Activated CD8-positive, alpha-beta T cell treated with anti-CD3 and anti-CD28 coated beads, Interleukin-2, amount 10 ng/mL, durations not matched to agents 7 days and 5 days (primary cell): ENCODE results near the gene POLR2H. TPM values are rescaled to one million over a fixed set of nuclear protein-coding genes. Genes with fewer than 3 reads are reported as not detected.

Experiments
- ATAC-seq: fragments of 150-1000 bp; cut with Tn5 transposase; one replicate; pipeline ENCODE4 v1.10.0; 2021; ENCODE audit warnings: moderate library complexity
- CTCF ChIA-PET: fragments of 350-600 bp; sonication (Branson Sonifier 250); formaldehyde crosslinking; loops from one replicate; lab custom pipeline; 2021; ENCODE audit warnings: antibody characterized with exemption; lab: Charles Lee
- POLR2A ChIA-PET: fragments of 350-600 bp; sonication (Branson Sonifier 250); formaldehyde crosslinking; loops from one replicate; lab custom pipeline; 2021; ENCODE audit warnings: antibody characterized with exemption; lab: Charles Lee
- DNase-seq: peaks from one replicate; pipeline ENCODE4 v3.0.0-alpha.2; 2020
- H3K27ac Mint-ChIP-seq: one replicate; pipeline ENCODE4 v1.8.0; 2021; ENCODE audit warnings: mild to moderate bottlenecking, mixed read lengths
- H3K27me3 Mint-ChIP-seq: one replicate; pipeline ENCODE4 v1.8.0; 2021; ENCODE audit warnings: low read depth, mixed read lengths
- H3K36me3 Mint-ChIP-seq: one replicate; pipeline ENCODE4 v1.8.0; 2021; ENCODE audit warnings: low read depth, mixed read lengths
- H3K4me1 Mint-ChIP-seq: one replicate; pipeline ENCODE4 v1.8.0; 2021; ENCODE audit warnings: low read depth, mixed read lengths
- H3K4me3 Mint-ChIP-seq: one replicate; pipeline ENCODE4 v1.8.0; 2021; ENCODE audit warnings: mild to moderate bottlenecking, mixed read lengths
- H3K9me3 Mint-ChIP-seq: one replicate; pipeline ENCODE4 v1.8.0; 2022; ENCODE audit warnings: mixed read lengths; ENCODE audit not compliant: insufficient read depth
- total RNA-seq, 2 experiments: library from RNA; stranded (reverse); gene quantifications; one replicate each; pipeline ENCODE4 v1.2.3, GENCODE V29; 2021

Gene POLR2H
- total RNA-seq, 2 experiments from 2014 or later = 101 to 103 TPM

GRCh38 chr3:184377882-184378445 is 16.5 kb downstream of the POLR2H start, which contains the start of gene THPO:
Gene THPO (minus strand): TSS chr3:184378207. CDS start chr3:184376259, 1,948 bp downstream.
- Mint-ChIP-seq H3K4me3 (no peak within 1 kb of the TSS), H3K27me3 (peaks cover 55% of the 10 kb centered on the region), H3K9me3 (no peaks in the 10 kb centered on the region), H3K4me1 (peaks cover 3% of the 10 kb centered on the region), H3K27ac (no peak within 1 kb of the TSS), H3K36me3 (no peaks in the 10 kb centered on the region)
- CTCF ChIA-PET = no interaction called here
- DNase-seq (no peak), ATAC-seq (no peak)
- POLR2A ChIA-PET = no interaction called here

- no peak for DNase-seq
- H3K4me3 Mint-ChIP-seq = no peak overlapping the region
- CTCF ChIA-PET = no interaction called here
- no peak for ATAC-seq
- POLR2A ChIA-PET = interaction anchor here (0.5 kb wide), 1 partner anchor 60 kb away, joined by 3 read pairs; no protein-coding TSS in a partner anchor
- peaks cover 3% of the 10 kb centered on the region for H3K4me1 Mint-ChIP-seq
- H3K27me3 Mint-ChIP-seq = peaks cover 55% of the 10 kb centered on the region
- H3K9me3 Mint-ChIP-seq = no peaks in the 10 kb centered on the region
- no peak overlapping the region for H3K27ac Mint-ChIP-seq
- no peaks in the 10 kb centered on the region for H3K36me3 Mint-ChIP-seq
Observed at GRCh38 chr3:184378651-184379357, 17.3 kb downstream of the POLR2H start.

- CTCF ChIA-PET = no interaction called here
Observed at GRCh38 chr3:184379358-184380184, 18.1 kb downstream of the POLR2H start, which contains the start of gene CHRD. Gene CHRD (plus strand): TSS chr3:184380054. CDS start chr3:184380319, 265 bp downstream.

GRCh38 chr3:184380185-184380626 is 18.7 kb downstream of the POLR2H start:
- H3K9me3 Mint-ChIP-seq = no peaks in the 10 kb centered on the region
- H3K36me3 Mint-ChIP-seq = no peaks in the 10 kb centered on the region
- ATAC-seq (peak; percentile 38), DNase-seq (no peak)
- ChIA-PET POLR2A (no interaction called here), CTCF (interaction anchor here (2.5 kb wide), 1 partner anchor 8 kb away, joined by 11 read pairs; no protein-coding TSS in a partner anchor)
- H3K4me1 Mint-ChIP-seq = peaks cover 3% of the 10 kb centered on the region
- no peak overlapping the region for H3K4me3 Mint-ChIP-seq
- peaks cover 52% of the 10 kb centered on the region for H3K27me3 Mint-ChIP-seq
- no peak overlapping the region for H3K27ac Mint-ChIP-seq

More at GRCh38 chr3:184379358-184380184, 18.1 kb downstream of the POLR2H start, which contains the start of gene CHRD:
- Mint-ChIP-seq H3K27me3 (peaks cover 52% of the 10 kb centered on the region), H3K9me3 (no peaks in the 10 kb centered on the region), H3K4me1 (peaks cover 3% of the 10 kb centered on the region), H3K4me3 (peak within 1 kb of the TSS; percentile 13), H3K27ac (no peak within 1 kb of the TSS), H3K36me3 (no peaks in the 10 kb centered on the region)
- POLR2A ChIA-PET = interaction anchor here (0.5 kb wide), 1 partner anchor 59 kb away, joined by 3 read pairs; no protein-coding TSS in a partner anchor
- ATAC-seq (no peak), DNase-seq (no peak)

- DNase-seq = no peak
- CTCF ChIA-PET = interaction anchor here (0.7 to 2.5 kb wide), 2 partner anchors 9 to 133 kb away, joined by 4 to 11 read pairs; no protein-coding TSS in a partner anchor
- Mint-ChIP-seq H3K27ac (no peak overlapping the region), H3K36me3 (no peaks in the 10 kb centered on the region), H3K9me3 (no peaks in the 10 kb centered on the region), H3K27me3 (peaks cover 50% of the 10 kb centered on the region), H3K4me1 (peaks cover 3% of the 10 kb centered on the region), H3K4me3 (peak overlapping the region; percentile 13)
- peak; percentile 37 for ATAC-seq
- POLR2A ChIA-PET = no interaction called here
Observed at GRCh38 chr3:184380627-184381260, 19.2 kb downstream of the POLR2H start.

- Mint-ChIP-seq H3K9me3 (no peaks in the 10 kb centered on the region), H3K4me3 (no peak overlapping the region), H3K27me3 (peaks cover 50% of the 10 kb centered on the region), H3K4me1 (peaks cover 3% of the 10 kb centered on the region), H3K27ac (no peak overlapping the region), H3K36me3 (no peaks in the 10 kb centered on the region)
- DNase-seq = no peak
- ChIA-PET CTCF (interaction anchor here (0.7 to 2.5 kb wide), 3 partner anchors 10 to 132 kb away, joined by 3 to 11 read pairs (median 4); no protein-coding TSS in a partner anchor), POLR2A (no interaction called here)
- peak; percentile 38 for ATAC-seq
Observed at GRCh38 chr3:184381261-184382224, 20.0 kb downstream of the POLR2H start.

- CTCF ChIA-PET = interaction anchor here (1.2 to 2.5 kb wide), 2 partner anchors 11 to 30 kb away, joined by 3 to 11 read pairs; no protein-coding TSS in a partner anchor
- Mint-ChIP-seq H3K4me3 (no peak overlapping the region), H3K36me3 (no peaks in the 10 kb centered on the region), H3K4me1 (peaks cover 3% of the 10 kb centered on the region), H3K27ac (no peak overlapping the region), H3K27me3 (peaks cover 44% of the 10 kb centered on the region), H3K9me3 (no peaks in the 10 kb centered on the region)
- DNase-seq = no peak
- POLR2A ChIA-PET = no interaction called here
- no peak for ATAC-seq
Observed at GRCh38 chr3:184382326-184383032, 21.0 kb downstream of the POLR2H start.

- no peaks in the 10 kb centered on the region for H3K36me3 Mint-ChIP-seq
- H3K4me3 Mint-ChIP-seq = no peak overlapping the region
- DNase-seq = no peak
- H3K27me3 Mint-ChIP-seq = peaks cover 39% of the 10 kb centered on the region
- POLR2A ChIA-PET = interaction anchor here (1.0 kb wide), 1 partner anchor 13 kb away, joined by 3 read pairs; no protein-coding TSS in a partner anchor
- peaks cover 3% of the 10 kb centered on the region for H3K4me1 Mint-ChIP-seq
- H3K9me3 Mint-ChIP-seq = no peaks in the 10 kb centered on the region
- ATAC-seq = no peak
- CTCF ChIA-PET = interaction anchor here (1.1 kb wide), 1 partner anchor 157 kb away, joined by 3 read pairs; no protein-coding TSS in a partner anchor
- H3K27ac Mint-ChIP-seq = no peak overlapping the region
Observed at GRCh38 chr3:184383033-184383740, 21.7 kb downstream of the POLR2H start.

GRCh38 chr3:184384342-184384741 is 22.8 kb downstream of the POLR2H start:
- DNase-seq = no peak

More at GRCh38 chr3:184384342-184384741, 22.8 kb downstream of the POLR2H start:
- Mint-ChIP-seq H3K27ac (no peak overlapping the region), H3K27me3 (peaks cover 28% of the 10 kb centered on the region), H3K36me3 (no peaks in the 10 kb centered on the region), H3K9me3 (no peaks in the 10 kb centered on the region), H3K4me3 (no peak overlapping the region), H3K4me1 (peaks cover 3% of the 10 kb centered on the region)
- POLR2A ChIA-PET = interaction anchor here (0.8 to 1.0 kb wide), 2 partner anchors 13 to 14 kb away, joined by 3 read pairs; no protein-coding TSS in a partner anchor
- CTCF ChIA-PET = interaction anchor here (1.1 to 1.2 kb wide), 2 partner anchors 13 to 158 kb away, joined by 3 to 6 read pairs; no protein-coding TSS in a partner anchor
- no peak for ATAC-seq
